Measurements from ENCODE around the gene REC8.
"Not testable (repeated sequence)": the region's sequence is repeated elsewhere in the genome, so short reads cannot be mapped to it uniquely, and the experiment has no call there.

GRCh38 chr14:24222987-24223386 is 51.1 kb downstream of the REC8 start:
- TF ChIP-seq, protein P1, sequence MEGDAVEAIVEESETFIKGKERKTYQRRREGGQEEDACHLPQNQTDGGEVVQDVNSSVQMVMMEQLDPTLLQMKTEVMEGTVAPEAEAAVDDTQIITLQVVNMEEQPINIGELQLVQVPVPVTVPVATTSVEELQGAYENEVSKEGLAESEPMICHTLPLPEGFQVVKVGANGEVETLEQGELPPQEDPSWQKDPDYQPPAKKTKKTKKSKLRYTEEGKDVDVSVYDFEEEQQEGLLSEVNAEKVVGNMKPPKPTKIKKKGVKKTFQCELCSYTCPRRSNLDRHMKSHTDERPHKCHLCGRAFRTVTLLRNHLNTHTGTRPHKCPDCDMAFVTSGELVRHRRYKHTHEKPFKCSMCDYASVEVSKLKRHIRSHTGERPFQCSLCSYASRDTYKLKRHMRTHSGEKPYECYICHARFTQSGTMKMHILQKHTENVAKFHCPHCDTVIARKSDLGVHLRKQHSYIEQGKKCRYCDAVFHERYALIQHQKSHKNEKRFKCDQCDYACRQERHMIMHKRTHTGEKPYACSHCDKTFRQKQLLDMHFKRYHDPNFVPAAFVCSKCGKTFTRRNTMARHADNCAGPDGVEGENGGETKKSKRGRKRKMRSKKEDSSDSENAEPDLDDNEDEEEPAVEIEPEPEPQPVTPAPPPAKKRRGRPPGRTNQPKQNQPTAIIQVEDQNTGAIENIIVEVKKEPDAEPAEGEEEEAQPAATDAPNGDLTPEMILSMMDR (IDR thresholded peaks at IDR 0.05): not testable (repeated sequence)
- TF ChIP-seq POLR2A (IDR thresholded peaks at IDR 0.05): not testable (repeated sequence)

Data from uterus (tissue), 2 donors.